Measurements from ENCODE around the gene ITPRID1. TPM values are rescaled to one million over a fixed set of nuclear protein-coding genes. Genes with fewer than 3 reads are reported as not detected.

The ITPRID1 gene
- total and polyA plus RNA-seq, 2 of the 13 experiments (the other 11 are each of a cell fraction or from before 2014, with no cell fraction given): not detected

DNA sequence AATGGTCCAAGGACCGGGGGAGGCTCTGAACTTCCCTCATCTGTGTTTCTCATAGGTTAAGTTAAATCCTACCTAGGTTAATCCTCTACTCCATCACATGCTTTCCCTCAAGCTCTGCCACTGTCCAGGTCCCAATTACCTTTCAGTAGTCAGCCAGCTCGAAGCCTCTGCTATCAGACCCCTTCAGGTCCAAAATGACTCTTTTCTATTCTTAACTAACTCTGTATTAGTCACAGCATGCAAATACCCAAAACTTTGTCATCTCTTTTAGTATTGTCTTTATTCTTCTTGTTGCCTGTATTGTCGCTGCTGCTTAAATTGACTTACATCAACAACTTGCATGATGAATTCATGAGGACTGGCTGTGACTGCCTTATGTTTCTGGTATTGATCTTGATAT lies 188.5 kb downstream of the ITPRID1 start:
- Histone ChIP-seq H4K20me1 (ENCODE audit: insufficient read depth, low read length) (no peaks in the 10 kb centered on the region), H3K79me2 (ENCODE audit: insufficient read depth, low read length) (no peaks in the 10 kb centered on the region), H3K9me3 (ENCODE audit: low read length) (no peaks in the 10 kb centered on the region), H3K27me3 (ENCODE audit: control insufficient read depth in 1 of 2, insufficient read depth in 2 of 2, low read length in 2 of 2) (peaks cover 0 to 6% of the 10 kb centered on the region in 2 experiments; a peak in 2 of 5 replicates), H3K36me3 (replicated peaks in 1 of 2; ENCODE audit: control insufficient read depth in 1 of 2, insufficient read depth in 2 of 2, low read length in 2 of 2) (no peaks in the 10 kb centered on the region), H3K4me3 (replicated peaks in 1 of 3; ENCODE audit: insufficient read depth in 1 of 3, low read depth in 2 of 3, low read length in 3 of 3) (no peak overlapping the region), H3K4me1 (ENCODE audit: insufficient read depth, low read length) (no peaks in the 10 kb centered on the region), H3K27ac (ENCODE audit: extremely low read length, insufficient read depth, low read length) (no peak overlapping the region), H3K4me2 (ENCODE audit: low read depth, low read length) (no peak overlapping the region), H2AFZ (ENCODE audit: low read length) (no peak overlapping the region), H3K9ac (ENCODE audit: insufficient read depth, low read depth, low read length) (no peak overlapping the region)
- DNase-seq (ENCODE audit: low spot score): no peak
- CTCF ChIA-PET (ENCODE audit: low intra/inter-chr PET ratio, low total read pairs): no interaction called here
- TF ChIP-seq TEAD3 (CRISPR knock-in tag; optimal IDR thresholded peaks at IDR 0.05; ENCODE audit: borderline replicate concordance) (no peak), SYNCRIP (IDR thresholded peaks at IDR 0.05; ENCODE audit: insufficient read depth, low read depth, low read length) (no peak), ATF1 (CRISPR knock-in tag; IDR thresholded peaks at IDR 0.05) (no peak), MAF1 (CRISPR knock-in tag; IDR thresholded peaks at IDR 0.05; ENCODE audit: borderline replicate concordance) (no peak), ZNF644 (CRISPR knock-in tag; IDR thresholded peaks at IDR 0.05; ENCODE audit: low read depth) (no peak), HES4 (CRISPR knock-in tag; IDR thresholded peaks at IDR 0.05; ENCODE audit: borderline replicate concordance) (no peak), ZFP62 (CRISPR knock-in tag; IDR thresholded peaks at IDR 0.05) (no peak), SNAI1 (CRISPR knock-in tag; IDR thresholded peaks at IDR 0.05; ENCODE audit: borderline replicate concordance) (no peak), AHR (CRISPR knock-in tag; IDR thresholded peaks at IDR 0.05) (no peak), ZNF850 (CRISPR knock-in tag; conservative IDR thresholded peaks at IDR 0.05) (no peak), ISL2 (CRISPR knock-in tag; IDR thresholded peaks at IDR 0.05) (no peak), RFXAP (CRISPR knock-in tag; IDR thresholded peaks at IDR 0.05; ENCODE audit: borderline replicate concordance) (no peak), ZNF615 (CRISPR knock-in tag; IDR thresholded peaks at IDR 0.05; ENCODE audit: borderline replicate concordance) (no peak), RFX1 (IDR thresholded peaks at IDR 0.05) (no peak)
- TF ChIP-seq, protein P1, sequence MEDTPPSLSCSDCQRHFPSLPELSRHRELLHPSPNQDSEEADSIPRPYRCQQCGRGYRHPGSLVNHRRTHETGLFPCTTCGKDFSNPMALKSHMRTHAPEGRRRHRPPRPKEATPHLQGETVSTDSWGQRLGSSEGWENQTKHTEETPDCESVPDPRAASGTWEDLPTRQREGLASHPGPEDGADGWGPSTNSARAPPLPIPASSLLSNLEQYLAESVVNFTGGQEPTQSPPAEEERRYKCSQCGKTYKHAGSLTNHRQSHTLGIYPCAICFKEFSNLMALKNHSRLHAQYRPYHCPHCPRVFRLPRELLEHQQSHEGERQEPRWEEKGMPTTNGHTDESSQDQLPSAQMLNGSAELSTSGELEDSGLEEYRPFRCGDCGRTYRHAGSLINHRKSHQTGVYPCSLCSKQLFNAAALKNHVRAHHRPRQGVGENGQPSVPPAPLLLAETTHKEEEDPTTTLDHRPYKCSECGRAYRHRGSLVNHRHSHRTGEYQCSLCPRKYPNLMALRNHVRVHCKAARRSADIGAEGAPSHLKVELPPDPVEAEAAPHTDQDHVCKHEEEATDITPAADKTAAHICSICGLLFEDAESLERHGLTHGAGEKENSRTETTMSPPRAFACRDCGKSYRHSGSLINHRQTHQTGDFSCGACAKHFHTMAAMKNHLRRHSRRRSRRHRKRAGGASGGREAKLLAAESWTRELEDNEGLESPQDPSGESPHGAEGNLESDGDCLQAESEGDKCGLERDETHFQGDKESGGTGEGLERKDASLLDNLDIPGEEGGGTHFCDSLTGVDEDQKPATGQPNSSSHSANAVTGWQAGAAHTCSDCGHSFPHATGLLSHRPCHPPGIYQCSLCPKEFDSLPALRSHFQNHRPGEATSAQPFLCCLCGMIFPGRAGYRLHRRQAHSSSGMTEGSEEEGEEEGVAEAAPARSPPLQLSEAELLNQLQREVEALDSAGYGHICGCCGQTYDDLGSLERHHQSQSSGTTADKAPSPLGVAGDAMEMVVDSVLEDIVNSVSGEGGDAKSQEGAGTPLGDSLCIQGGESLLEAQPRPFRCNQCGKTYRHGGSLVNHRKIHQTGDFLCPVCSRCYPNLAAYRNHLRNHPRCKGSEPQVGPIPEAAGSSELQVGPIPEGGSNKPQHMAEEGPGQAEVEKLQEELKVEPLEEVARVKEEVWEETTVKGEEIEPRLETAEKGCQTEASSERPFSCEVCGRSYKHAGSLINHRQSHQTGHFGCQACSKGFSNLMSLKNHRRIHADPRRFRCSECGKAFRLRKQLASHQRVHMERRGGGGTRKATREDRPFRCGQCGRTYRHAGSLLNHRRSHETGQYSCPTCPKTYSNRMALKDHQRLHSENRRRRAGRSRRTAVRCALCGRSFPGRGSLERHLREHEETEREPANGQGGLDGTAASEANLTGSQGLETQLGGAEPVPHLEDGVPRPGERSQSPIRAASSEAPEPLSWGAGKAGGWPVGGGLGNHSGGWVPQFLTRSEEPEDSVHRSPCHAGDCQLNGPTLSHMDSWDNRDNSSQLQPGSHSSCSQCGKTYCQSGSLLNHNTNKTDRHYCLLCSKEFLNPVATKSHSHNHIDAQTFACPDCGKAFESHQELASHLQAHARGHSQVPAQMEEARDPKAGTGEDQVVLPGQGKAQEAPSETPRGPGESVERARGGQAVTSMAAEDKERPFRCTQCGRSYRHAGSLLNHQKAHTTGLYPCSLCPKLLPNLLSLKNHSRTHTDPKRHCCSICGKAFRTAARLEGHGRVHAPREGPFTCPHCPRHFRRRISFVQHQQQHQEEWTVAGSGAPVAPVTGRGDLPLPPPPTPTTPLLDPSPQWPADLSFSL (CRISPR knock-in tag; IDR thresholded peaks at IDR 0.05): no peak
- TF ChIP-seq, protein P2, sequence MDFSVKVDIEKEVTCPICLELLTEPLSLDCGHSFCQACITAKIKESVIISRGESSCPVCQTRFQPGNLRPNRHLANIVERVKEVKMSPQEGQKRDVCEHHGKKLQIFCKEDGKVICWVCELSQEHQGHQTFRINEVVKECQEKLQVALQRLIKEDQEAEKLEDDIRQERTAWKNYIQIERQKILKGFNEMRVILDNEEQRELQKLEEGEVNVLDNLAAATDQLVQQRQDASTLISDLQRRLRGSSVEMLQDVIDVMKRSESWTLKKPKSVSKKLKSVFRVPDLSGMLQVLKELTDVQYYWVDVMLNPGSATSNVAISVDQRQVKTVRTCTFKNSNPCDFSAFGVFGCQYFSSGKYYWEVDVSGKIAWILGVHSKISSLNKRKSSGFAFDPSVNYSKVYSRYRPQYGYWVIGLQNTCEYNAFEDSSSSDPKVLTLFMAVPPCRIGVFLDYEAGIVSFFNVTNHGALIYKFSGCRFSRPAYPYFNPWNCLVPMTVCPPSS (IDR thresholded peaks at IDR 0.05): no peak
- TF ChIP-seq, protein P3, sequence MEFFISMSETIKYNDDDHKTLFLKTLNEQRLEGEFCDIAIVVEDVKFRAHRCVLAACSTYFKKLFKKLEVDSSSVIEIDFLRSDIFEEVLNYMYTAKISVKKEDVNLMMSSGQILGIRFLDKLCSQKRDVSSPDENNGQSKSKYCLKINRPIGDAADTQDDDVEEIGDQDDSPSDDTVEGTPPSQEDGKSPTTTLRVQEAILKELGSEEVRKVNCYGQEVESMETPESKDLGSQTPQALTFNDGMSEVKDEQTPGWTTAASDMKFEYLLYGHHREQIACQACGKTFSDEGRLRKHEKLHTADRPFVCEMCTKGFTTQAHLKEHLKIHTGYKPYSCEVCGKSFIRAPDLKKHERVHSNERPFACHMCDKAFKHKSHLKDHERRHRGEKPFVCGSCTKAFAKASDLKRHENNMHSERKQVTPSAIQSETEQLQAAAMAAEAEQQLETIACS (CRISPR knock-in tag; IDR thresholded peaks at IDR 0.05): no peak
- TF ChIP-seq, protein P4, sequence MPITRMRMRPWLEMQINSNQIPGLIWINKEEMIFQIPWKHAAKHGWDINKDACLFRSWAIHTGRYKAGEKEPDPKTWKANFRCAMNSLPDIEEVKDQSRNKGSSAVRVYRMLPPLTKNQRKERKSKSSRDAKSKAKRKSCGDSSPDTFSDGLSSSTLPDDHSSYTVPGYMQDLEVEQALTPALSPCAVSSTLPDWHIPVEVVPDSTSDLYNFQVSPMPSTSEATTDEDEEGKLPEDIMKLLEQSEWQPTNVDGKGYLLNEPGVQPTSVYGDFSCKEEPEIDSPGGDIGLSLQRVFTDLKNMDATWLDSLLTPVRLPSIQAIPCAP (CRISPR knock-in tag; IDR thresholded peaks at IDR 0.05; ENCODE audit: low read depth): no peak
- 0% methylated on average over 3 of the region's 3 CpGs for WGBS (ENCODE audit: low lambda C conversion rate)
- FAIRE-seq: no peak
- intact Hi-C loops (cut with micrococcal nuclease; ENCODE audit: unreplicated experiment) (no loop called here), in situ Hi-C loops (cut with HindIII; ENCODE audit: extremely low pct_ligation_motif_present, low pct_unique_long_range_greater_than_20kb) (no loop called here)
- BruUV-seq (replicated peaks): no TSS peak
- no peak for ATAC-seq
- POLR2A ChIA-PET: no interaction called here

Data from HepG2 (cell line).